ENCODE results near the gene MKRN2OS. TPM values are rescaled to one million over a fixed set of nuclear protein-coding genes. Genes with fewer than 3 reads are reported as not detected.

The MKRN2OS gene
- total RNA-seq, 1 donor from 2014 or later, result not detected

GRCh38 chr3:12515631-12516030 is 29.7 kb downstream of the MKRN2OS start:
- DNase-seq (ENCODE audit: low read depth), result no peak

GRCh38 chr3:12513694-12514446 is 31.4 kb downstream of the MKRN2OS start:
- no peak for DNase-seq (ENCODE audit: low read depth)

- DNase-seq (ENCODE audit: low read depth), result no peak
Measured at GRCh38 chr3:12512534-12513118, 32.7 kb downstream of the MKRN2OS start.

GRCh38 chr3:12509466-12509865 is 35.8 kb downstream of the MKRN2OS start:
- DNase-seq (ENCODE audit: low read depth), result no peak

GRCh38 chr3:12508291-12508700 is 37.0 kb downstream of the MKRN2OS start:
- DNase-seq (ENCODE audit: low read depth), result peak; percentile 82

- DNase-seq (ENCODE audit: low read depth), result peak; percentile 97
Measured at GRCh38 chr3:12507591-12508281, 37.6 kb downstream of the MKRN2OS start.

- no peak for DNase-seq (ENCODE audit: low read depth)
Measured at GRCh38 chr3:12506201-12506709, 39.0 kb downstream of the MKRN2OS start.

GRCh38 chr3:12503126-12503957 is 42.0 kb downstream of the MKRN2OS start:
- no peak for DNase-seq (ENCODE audit: low read depth)

- DNase-seq (ENCODE audit: low read depth), result peak; percentile 55
Measured at GRCh38 chr3:12501360-12502020, 43.8 kb downstream of the MKRN2OS start.

- no peak for DNase-seq (ENCODE audit: low read depth)
Measured at GRCh38 chr3:12499474-12499873, 45.8 kb downstream of the MKRN2OS start.

- DNase-seq (ENCODE audit: low read depth), result no peak
Measured at GRCh38 chr3:12496453-12496761, 48.9 kb downstream of the MKRN2OS start.

- DNase-seq (ENCODE audit: low read depth), result no peak
Measured at GRCh38 chr3:12495749-12496452, 49.4 kb downstream of the MKRN2OS start.

GRCh38 chr3:12490547-12490946 is 54.8 kb downstream of the MKRN2OS start:
- peak; percentile 73 for DNase-seq (ENCODE audit: low read depth)

- peak; percentile 62 for DNase-seq (ENCODE audit: low read depth)
Measured at GRCh38 chr3:12489832-12490231, 55.5 kb downstream of the MKRN2OS start.

Other genes with a start within 250 kb of the MKRN2OS start
- 14.1 and 25.3 TPM in 2 replicates for gene TSEN2, start 61.0 kb downstream of the MKRN2OS start, total RNA-seq
- 38.0 and 47.9 TPM in 2 replicates for gene MKRN2, start 11.6 kb upstream of the MKRN2OS start, total RNA-seq
- gene RAF1, start 118.6 kb upstream of the MKRN2OS start, total RNA-seq, result 122 and 131 TPM in 2 replicates
- not detected in 2 replicates for gene TMEM40, start 213.8 kb upstream of the MKRN2OS start, total RNA-seq